K562 (cell line): ENCODE measurements around the gene PUSL1. TPM values are rescaled to one million over a fixed set of nuclear protein-coding genes. Genes with fewer than 3 reads are reported as not detected.
"Not testable (repeated sequence)": the region's sequence is repeated elsewhere in the genome, so short reads cannot be mapped to it uniquely, and the experiment has no call there.

Experiments used
- ATAC-seq: fragments of 200-7000 bp; cut with Tn5 transposase; 3 replicates; pipeline ENCODE4 v1.9.1; 2020; ENCODE audit warnings: moderate library complexity
- BruUV-seq: library from RNA; stranded (reverse); fragments of 400-500 nt; replicated peaks from 2 replicates; lab custom pipeline; 2021; lab: Mats Ljungman, UMichigan
- CTCF ChIA-PET: fragments of 300-600 bp; formaldehyde crosslinking; extraction: SDS; loops from one replicate; lab custom pipeline; 2021; ENCODE audit warnings: low intra/inter-chr PET ratio; lab: Yijun Ruan, JAX
- POLR2A ChIA-PET: fragments of 300-600, 350-650 bp; sonication (Branson Sonifier 250); formaldehyde crosslinking; extraction: SDS; loops from one replicate; lab custom pipeline; 2021; ENCODE audit warnings: antibody characterized with exemption, inconsistent platforms; lab: Yijun Ruan, JAX
- DNase-seq, 4 experiments: peaks; one replicate each; pipeline versions ENCODE4 v3.0.0 to v3.0.0-alpha.2; 2011 to 2018; ENCODE audit warnings: low spot score in 3 of 4, mixed read lengths in 3 of 4; ENCODE audit errors: extremely low read depth in 1 of 4
- FAIRE-seq: peaks from 2 replicates; lab custom pipeline; 2011; peaks lifted over from hg19 to GRCh38; lab: Jason Lieb, UNC
- H2AFZ ChIP-seq: 2 replicates; pipeline ENCODE4 v1.6.0; 2011; ENCODE audit warnings: low read depth, low read length, control low read depth, inconsistent platforms
- H3K27ac ChIP-seq: fragments of 200-600 bp; 3 replicates; pipeline ENCODE4 v1.8.0; 2011; ENCODE audit warnings: low read depth, mild to moderate bottlenecking, control low read depth, inconsistent platforms, low read length, moderate library complexity, mixed read lengths; ENCODE audit errors: extremely low read depth
- H3K27me3 ChIP-seq, 2 experiments: fragments of 300-600 bp in 1 of 2; 2 replicates in 1 of 2; 3 replicates in 1 of 2; pipeline versions ENCODE4 v1.6.0 to v1.8.0; 2011; ENCODE audit warnings: inconsistent platforms in 2 of 2, low read length in 2 of 2, mild to moderate bottlenecking in 1 of 2, mixed read lengths in 1 of 2, moderate library complexity in 1 of 2; ENCODE audit not compliant: control insufficient read depth in 2 of 2, insufficient read depth in 2 of 2
- H3K36me3 ChIP-seq: fragments of 300-600 bp; 3 replicates; pipeline ENCODE4 v1.8.0; 2011; ENCODE audit warnings: mild to moderate bottlenecking, low read length, inconsistent platforms; ENCODE audit not compliant: control insufficient read depth, insufficient read depth
- H3K4me1 ChIP-seq, 2 experiments: fragments of 200-600 bp in 1 of 2; replicated peaks in 1 of 2; 2 replicates in 1 of 2; 3 replicates in 1 of 2; pipeline versions ENCODE4 v1.5.1 to v1.8.0; 2011; ENCODE audit warnings: inconsistent platforms in 2 of 2, low read length in 2 of 2, mild to moderate bottlenecking in 1 of 2, mixed read lengths in 1 of 2, moderate library complexity in 1 of 2; ENCODE audit not compliant: control insufficient read depth in 2 of 2, insufficient read depth in 2 of 2
- H3K4me2 ChIP-seq: 2 replicates; pipeline ENCODE4 v1.6.1; 2011; ENCODE audit warnings: low read length, control low read depth, inconsistent platforms, mixed read lengths; ENCODE audit not compliant: insufficient read depth
- H3K4me3 ChIP-seq: fragments of 200-600 bp; sonication (generic), shearing (Covaris generic); 2 replicates; pipeline ENCODE4 v1.5.1; 2016; ENCODE audit warnings: control low read depth, inconsistent platforms
- H3K79me2 ChIP-seq: fragments of 200-600 bp; 3 replicates; pipeline ENCODE4 v1.8.0; 2011; ENCODE audit warnings: low read length, inconsistent platforms; ENCODE audit not compliant: control insufficient read depth, insufficient read depth
- H3K9ac ChIP-seq, 2 experiments: 2 replicates each; pipeline versions ENCODE4 v1.6.0 to v1.6.1; 2011; ENCODE audit warnings: low read depth in 2 of 2, low read length in 2 of 2, control low read depth in 1 of 2, inconsistent platforms in 1 of 2, mild to moderate bottlenecking in 1 of 2, mixed read lengths in 1 of 2; ENCODE audit not compliant: insufficient read depth in 1 of 2
- H3K9me1 ChIP-seq: one replicate; pipeline ENCODE4 v1.6.0; 2011; ENCODE audit warnings: inconsistent platforms, mild to moderate bottlenecking, low read length, moderate library complexity; ENCODE audit not compliant: control insufficient read depth, insufficient read depth
- H3K9me3 ChIP-seq: replicated peaks from 2 replicates; pipeline ENCODE4 v1.5.1; 2011; ENCODE audit warnings: low read depth, low read length, inconsistent platforms; ENCODE audit not compliant: control insufficient read depth, insufficient read depth
- H4K20me1 ChIP-seq: replicated peaks from 2 replicates; pipeline ENCODE4 v1.6.1; 2011; ENCODE audit warnings: low read length, inconsistent platforms, mixed read lengths; ENCODE audit not compliant: control insufficient read depth, insufficient read depth
- FOXJ3 ChIP-seq: sonication (generic); formaldehyde crosslinking; IDR thresholded peaks from 2 replicates; pipeline ENCODE4 v1.4.0; 2020; ENCODE audit warnings: mild to moderate bottlenecking, missing genetic modification reagents
- MAX ChIP-seq: sonication (generic); formaldehyde crosslinking; IDR thresholded peaks from 2 replicates; pipeline ENCODE4 v1.9.0; 2022; ENCODE audit warnings: mild to moderate bottlenecking, missing genetic modification reagents
- POLR2A ChIP-seq: fragments of 450-650 bp; conservative IDR thresholded peaks from 2 replicates; pipeline ENCODE4 v1.6.1; 2016
- SUPT5H ChIP-seq: fragments of 450-650 bp; IDR thresholded peaks from 2 replicates; pipeline ENCODE4 v1.6.1; 2016
- THRB ChIP-seq: fragments of 450-650 bp; formaldehyde crosslinking; conservative IDR thresholded peaks from 2 replicates; pipeline ENCODE4 v1.4.0; 2022; ENCODE audit warnings: mild to moderate bottlenecking, missing genetic modification characterization
- ZNF764 ChIP-seq: fragments of 250-450 bp; sonication (Bioruptor Pico); IDR thresholded peaks from 2 replicates; pipeline ENCODE4 v1.4.0; 2020; ENCODE audit warnings: low read depth, mild to moderate bottlenecking, moderate library complexity
- WGBS: fragments of 100-300 bp; shearing (Covaris generic); methylation state at CpG from one replicate; pipeline ENCODE4 v1.1.6; 2016; ENCODE audit warnings: low coverage, mixed read lengths; ENCODE audit not compliant: insufficient coverage; ENCODE audit errors: missing lambda C conversion rate; 5-methylcytosine and 5-hydroxymethylcytosine counted together
- in situ Hi-C: fragments of 300-500 bp; cut with MboI; formaldehyde crosslinking; loops from 4 replicates; pipeline ENCODE4 v1.15.0; 2018; ENCODE audit warnings: inconsistent platforms, mixed read lengths
- intact Hi-C: fragments of 100-400 bp; cut with micrococcal nuclease; formaldehyde crosslinking; loops from 2 replicates; pipeline ENCODE4 v1.14.2; 2022
- polyA plus RNA-seq, 8 experiments: library from polyadenylated mRNA; depleted of rRNA in 4 of 8; stranded (reverse) in 5 of 8; unstranded in 3 of 8; fragments of >200 nt; fragmentation: Nextera tagmentation in 2 of 8; fragmentation: Illumina TruSeq in 1 of 8; extraction: Ambion mirVana in 2 of 8; extraction: Trizol in 1 of 8; gene quantifications; 2 replicates each; pipeline versions ENCODE4 v1.2.1 to v1.2.3, GENCODE V29; 2011 to 2014; ENCODE audit warnings: inconsistent platforms in 1 of 8, missing spikeins in 1 of 8
- total RNA-seq, 7 experiments: library from RNA; depleted of rRNA in 6 of 7; stranded (reverse); fragments of >200 nt in 6 of 7; fragmentation: Illumina TruSeq in 2 of 7; extraction: Trizol in 2 of 7; gene quantifications; 2 replicates each; pipeline versions ENCODE4 v1.2.1 to v1.2.3, GENCODE V29; 2011 to 2021; ENCODE audit warnings: low replicate concordance in 1 of 7

Gene PUSL1
- total and polyA plus RNA-seq, 9 of the 15 experiments (the other 6 are each of a cell fraction or from before 2014, with no cell fraction given): 0.62 to 86.9 (median 13.6) TPM

DNA sequence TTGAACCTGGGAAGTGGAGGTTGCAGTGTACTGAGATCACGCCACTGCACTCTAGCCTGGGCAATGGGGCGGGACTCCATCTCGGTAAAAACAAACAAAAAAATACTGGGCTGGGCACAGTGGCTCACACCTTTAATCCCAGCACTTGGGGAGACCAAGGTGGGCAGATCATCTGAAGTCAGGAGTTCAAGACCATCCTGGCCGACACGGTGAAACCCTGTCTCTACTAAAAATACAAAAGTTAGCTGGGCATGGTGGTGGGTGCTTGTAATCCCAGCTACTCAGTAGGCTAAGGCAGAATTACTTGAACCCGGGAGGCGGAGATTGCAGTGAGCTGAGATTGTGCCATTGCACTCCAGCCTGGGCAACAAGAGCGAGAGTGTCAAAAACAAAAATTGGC is 7.8 kb downstream of the PUSL1 start:
- DNase-seq, H3K27me3 ChIP-seq, H3K4me3 ChIP-seq, CTCF ChIA-PET, BruUV-seq, H3K9ac ChIP-seq, intact Hi-C loops, ATAC-seq, H2AFZ ChIP-seq, H3K9me3 ChIP-seq, H3K4me2 ChIP-seq, in situ Hi-C loops: not testable (repeated sequence)
- peaks cover 89% of the 10 kb centered on the region for H3K36me3 ChIP-seq
- H3K79me2 ChIP-seq: peaks cover 43% of the 10 kb centered on the region
- peaks cover 28% of the 10 kb centered on the region for H4K20me1 ChIP-seq
- H3K9me1 ChIP-seq: peaks cover 13% of the 10 kb centered on the region
- H3K4me1 ChIP-seq: peaks cover 27 to 88% of the 10 kb centered on the region in 2 experiments
- peak; percentile 26 for FAIRE-seq
- TF ChIP-seq SUPT5H: peak; percentile 57
- TF ChIP-seq FOXJ3 (CRISPR knock-in tag): 0 out of 2 replicates have a peak, but pooled peaks have one; percentile 22
- peak; percentile 41; the same call in 1 of the 2 replicates for TF ChIP-seq MAX
- peak; percentile 73 for TF ChIP-seq POLR2A
- POLR2A ChIA-PET: interaction anchor here (0.8 kb wide), 1 partner anchor 22 kb away, joined by 3 read pairs; no protein-coding TSS in a partner anchor
- 0 out of 3 replicates have a peak overlapping the region, but pooled peaks have one; percentile 10 for H3K27ac ChIP-seq
- 90% methylated on average over 8 of the region's 8 CpGs for WGBS

GRCh38 chr1:1317420-1317819 is 9.0 kb downstream of the PUSL1 start:
- Histone ChIP-seq H3K27ac (peak overlapping the region; percentile 31; the same call in 1 of the 3 replicates), H3K4me1 (peaks cover 27 to 86% of the 10 kb centered on the region in 2 experiments), H3K27me3 (no peaks in the 10 kb centered on the region), H3K36me3 (peaks cover 89% of the 10 kb centered on the region), H3K4me2 (no peak overlapping the region), H2AFZ (no peak overlapping the region), H3K9ac (no peak overlapping the region), H4K20me1 (peaks cover 21% of the 10 kb centered on the region; the same call in 1 of the 2 replicates), H3K9me3 (no peaks in the 10 kb centered on the region), H3K79me2 (peaks cover 55% of the 10 kb centered on the region), H3K9me1 (peaks cover 13% of the 10 kb centered on the region), H3K4me3 (no peak overlapping the region)
- ATAC-seq (no peak), DNase-seq (no peak), FAIRE-seq (peak; percentile 40)
- BruUV-seq: no TSS peak
- 90% methylated on average over 6 of the region's 6 CpGs for WGBS
- ChIA-PET CTCF (no interaction called here), POLR2A (no interaction called here)
- intact Hi-C loops (no loop called here), in situ Hi-C loops (no loop called here)
- TF ChIP-seq ZNF764 (CRISPR knock-in tag): no peak
- peak; percentile 28; the same call in 1 of the 2 replicates for TF ChIP-seq POLR2A
- TF ChIP-seq THRB (CRISPR knock-in tag): no peak
